ENCODE measurements around the gene TMEM168.

DNA sequence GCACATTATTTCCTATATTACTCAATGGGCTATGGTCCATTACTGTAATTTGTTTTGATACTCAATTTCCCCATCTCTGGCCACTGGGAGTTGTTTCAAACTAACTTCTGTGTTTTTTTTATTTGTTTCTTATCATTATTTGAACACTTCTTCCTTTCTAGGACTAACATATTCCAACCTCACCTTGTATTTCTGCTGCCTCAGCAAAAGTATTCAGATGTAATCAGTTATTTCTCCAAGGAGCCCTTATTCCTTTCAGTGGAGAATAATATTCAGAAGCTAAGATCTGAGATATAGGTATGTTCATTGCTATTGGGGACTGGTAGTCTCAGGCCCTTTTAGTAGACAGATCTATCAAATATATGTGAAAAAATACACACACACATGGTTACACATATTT, 36.9 kb downstream of the TMEM168 start:
- no peak for TF ChIP-seq YY2 (tag by site-specific recombination; IDR thresholded peaks at IDR 0.05)
- TF ChIP-seq, protein P1, sequence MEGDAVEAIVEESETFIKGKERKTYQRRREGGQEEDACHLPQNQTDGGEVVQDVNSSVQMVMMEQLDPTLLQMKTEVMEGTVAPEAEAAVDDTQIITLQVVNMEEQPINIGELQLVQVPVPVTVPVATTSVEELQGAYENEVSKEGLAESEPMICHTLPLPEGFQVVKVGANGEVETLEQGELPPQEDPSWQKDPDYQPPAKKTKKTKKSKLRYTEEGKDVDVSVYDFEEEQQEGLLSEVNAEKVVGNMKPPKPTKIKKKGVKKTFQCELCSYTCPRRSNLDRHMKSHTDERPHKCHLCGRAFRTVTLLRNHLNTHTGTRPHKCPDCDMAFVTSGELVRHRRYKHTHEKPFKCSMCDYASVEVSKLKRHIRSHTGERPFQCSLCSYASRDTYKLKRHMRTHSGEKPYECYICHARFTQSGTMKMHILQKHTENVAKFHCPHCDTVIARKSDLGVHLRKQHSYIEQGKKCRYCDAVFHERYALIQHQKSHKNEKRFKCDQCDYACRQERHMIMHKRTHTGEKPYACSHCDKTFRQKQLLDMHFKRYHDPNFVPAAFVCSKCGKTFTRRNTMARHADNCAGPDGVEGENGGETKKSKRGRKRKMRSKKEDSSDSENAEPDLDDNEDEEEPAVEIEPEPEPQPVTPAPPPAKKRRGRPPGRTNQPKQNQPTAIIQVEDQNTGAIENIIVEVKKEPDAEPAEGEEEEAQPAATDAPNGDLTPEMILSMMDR (tag by site-specific recombination; IDR thresholded peaks at IDR 0.05) = no peak
- TF ChIP-seq, protein P2, sequence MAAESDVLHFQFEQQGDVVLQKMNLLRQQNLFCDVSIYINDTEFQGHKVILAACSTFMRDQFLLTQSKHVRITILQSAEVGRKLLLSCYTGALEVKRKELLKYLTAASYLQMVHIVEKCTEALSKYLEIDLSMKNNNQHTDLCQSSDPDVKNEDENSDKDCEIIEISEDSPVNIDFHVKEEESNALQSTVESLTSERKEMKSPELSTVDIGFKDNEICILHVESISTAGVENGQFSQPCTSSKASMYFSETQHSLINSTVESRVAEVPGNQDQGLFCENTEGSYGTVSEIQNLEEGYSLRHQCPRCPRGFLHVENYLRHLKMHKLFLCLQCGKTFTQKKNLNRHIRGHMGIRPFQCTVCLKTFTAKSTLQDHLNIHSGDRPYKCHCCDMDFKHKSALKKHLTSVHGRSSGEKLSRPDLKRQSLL (tag by site-specific recombination; IDR thresholded peaks at IDR 0.05) = no peak
- TF ChIP-seq ZNF133 (tag by site-specific recombination; IDR thresholded peaks at IDR 0.05) = no peak
- TF ChIP-seq, protein P3, sequence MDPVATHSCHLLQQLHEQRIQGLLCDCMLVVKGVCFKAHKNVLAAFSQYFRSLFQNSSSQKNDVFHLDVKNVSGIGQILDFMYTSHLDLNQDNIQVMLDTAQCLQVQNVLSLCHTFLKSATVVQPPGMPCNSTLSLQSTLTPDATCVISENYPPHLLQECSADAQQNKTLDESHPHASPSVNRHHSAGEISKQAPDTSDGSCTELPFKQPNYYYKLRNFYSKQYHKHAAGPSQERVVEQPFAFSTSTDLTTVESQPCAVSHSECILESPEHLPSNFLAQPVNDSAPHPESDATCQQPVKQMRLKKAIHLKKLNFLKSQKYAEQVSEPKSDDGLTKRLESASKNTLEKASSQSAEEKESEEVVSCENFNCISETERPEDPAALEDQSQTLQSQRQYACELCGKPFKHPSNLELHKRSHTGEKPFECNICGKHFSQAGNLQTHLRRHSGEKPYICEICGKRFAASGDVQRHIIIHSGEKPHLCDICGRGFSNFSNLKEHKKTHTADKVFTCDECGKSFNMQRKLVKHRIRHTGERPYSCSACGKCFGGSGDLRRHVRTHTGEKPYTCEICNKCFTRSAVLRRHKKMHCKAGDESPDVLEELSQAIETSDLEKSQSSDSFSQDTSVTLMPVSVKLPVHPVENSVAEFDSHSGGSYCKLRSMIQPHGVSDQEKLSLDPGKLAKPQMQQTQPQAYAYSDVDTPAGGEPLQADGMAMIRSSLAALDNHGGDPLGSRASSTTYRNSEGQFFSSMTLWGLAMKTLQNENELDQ (tag by site-specific recombination; IDR thresholded peaks at IDR 0.05; ENCODE audit: low read depth) = no peak
- TF ChIP-seq ZNF121 (tag by site-specific recombination; IDR thresholded peaks at IDR 0.05) = no peak
- no peak for TF ChIP-seq SETDB1 (IDR thresholded peaks at IDR 0.05; ENCODE audit: insufficient read length, low read length)
- TF ChIP-seq, protein P4, sequence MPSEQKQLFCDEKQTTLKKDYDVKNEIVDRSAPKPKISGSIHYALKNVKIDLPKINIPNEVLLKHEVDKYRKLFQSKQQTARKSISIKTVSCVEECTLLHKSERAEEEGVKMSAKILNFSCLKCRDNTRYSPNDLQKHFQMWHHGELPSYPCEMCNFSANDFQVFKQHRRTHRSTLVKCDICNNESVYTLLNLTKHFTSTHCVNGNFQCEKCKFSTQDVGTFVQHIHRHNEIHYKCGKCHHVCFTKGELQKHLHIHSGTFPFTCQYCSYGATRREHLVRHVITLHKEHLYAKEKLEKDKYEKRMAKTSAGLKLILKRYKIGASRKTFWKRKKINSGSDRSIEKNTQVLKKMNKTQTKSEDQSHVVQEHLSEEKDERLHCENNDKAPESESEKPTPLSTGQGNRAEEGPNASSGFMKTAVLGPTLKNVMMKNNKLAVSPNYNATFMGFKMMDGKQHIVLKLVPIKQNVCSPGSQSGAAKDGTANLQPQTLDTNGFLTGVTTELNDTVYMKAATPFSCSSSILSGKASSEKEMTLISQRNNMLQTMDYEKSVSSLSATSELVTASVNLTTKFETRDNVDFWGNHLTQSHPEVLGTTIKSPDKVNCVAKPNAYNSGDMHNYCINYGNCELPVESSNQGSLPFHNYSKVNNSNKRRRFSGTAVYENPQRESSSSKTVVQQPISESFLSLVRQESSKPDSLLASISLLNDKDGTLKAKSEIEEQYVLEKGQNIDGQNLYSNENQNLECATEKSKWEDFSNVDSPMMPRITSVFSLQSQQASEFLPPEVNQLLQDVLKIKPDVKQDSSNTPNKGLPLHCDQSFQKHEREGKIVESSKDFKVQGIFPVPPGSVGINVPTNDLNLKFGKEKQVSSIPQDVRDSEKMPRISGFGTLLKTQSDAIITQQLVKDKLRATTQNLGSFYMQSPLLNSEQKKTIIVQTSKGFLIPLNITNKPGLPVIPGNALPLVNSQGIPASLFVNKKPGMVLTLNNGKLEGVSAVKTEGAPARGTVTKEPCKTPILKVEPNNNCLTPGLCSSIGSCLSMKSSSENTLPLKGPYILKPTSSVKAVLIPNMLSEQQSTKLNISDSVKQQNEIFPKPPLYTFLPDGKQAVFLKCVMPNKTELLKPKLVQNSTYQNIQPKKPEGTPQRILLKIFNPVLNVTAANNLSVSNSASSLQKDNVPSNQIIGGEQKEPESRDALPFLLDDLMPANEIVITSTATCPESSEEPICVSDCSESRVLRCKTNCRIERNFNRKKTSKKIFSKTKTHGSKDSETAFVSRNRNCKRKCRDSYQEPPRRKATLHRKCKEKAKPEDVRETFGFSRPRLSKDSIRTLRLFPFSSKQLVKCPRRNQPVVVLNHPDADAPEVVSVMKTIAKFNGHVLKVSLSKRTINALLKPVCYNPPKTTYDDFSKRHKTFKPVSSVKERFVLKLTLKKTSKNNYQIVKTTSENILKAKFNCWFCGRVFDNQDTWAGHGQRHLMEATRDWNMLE (tag by site-specific recombination; conservative IDR thresholded peaks at IDR 0.05; ENCODE audit: low read depth) = no peak
- TF ChIP-seq, protein P5, sequence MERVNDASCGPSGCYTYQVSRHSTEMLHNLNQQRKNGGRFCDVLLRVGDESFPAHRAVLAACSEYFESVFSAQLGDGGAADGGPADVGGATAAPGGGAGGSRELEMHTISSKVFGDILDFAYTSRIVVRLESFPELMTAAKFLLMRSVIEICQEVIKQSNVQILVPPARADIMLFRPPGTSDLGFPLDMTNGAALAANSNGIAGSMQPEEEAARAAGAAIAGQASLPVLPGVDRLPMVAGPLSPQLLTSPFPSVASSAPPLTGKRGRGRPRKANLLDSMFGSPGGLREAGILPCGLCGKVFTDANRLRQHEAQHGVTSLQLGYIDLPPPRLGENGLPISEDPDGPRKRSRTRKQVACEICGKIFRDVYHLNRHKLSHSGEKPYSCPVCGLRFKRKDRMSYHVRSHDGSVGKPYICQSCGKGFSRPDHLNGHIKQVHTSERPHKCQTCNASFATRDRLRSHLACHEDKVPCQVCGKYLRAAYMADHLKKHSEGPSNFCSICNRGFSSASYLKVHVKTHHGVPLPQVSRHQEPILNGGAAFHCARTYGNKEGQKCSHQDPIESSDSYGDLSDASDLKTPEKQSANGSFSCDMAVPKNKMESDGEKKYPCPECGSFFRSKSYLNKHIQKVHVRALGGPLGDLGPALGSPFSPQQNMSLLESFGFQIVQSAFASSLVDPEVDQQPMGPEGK (tag by site-specific recombination; IDR thresholded peaks at IDR 0.05) = no peak
